Left kidney (tissue), 2 donors: ENCODE results near the gene ADAMTS8. TPM values are rescaled to one million over a fixed set of nuclear protein-coding genes. Genes with fewer than 3 reads are reported as not detected.

ENCODE experiments used
- DNase-seq: peaks from one replicate; pipeline ENCODE4 v3.0.0-alpha.2; 2013
- polyA plus RNA-seq: library from polyadenylated mRNA; unstranded; fragments of 120-200 nt; gene quantifications from one replicate; pipeline ENCODE4 v1.2.1, GENCODE V29; 2013; ENCODE audit not compliant: insufficient read length

The ADAMTS8 gene
- polyA plus RNA-seq, 1 donor, result 2.5 TPM

DNA sequence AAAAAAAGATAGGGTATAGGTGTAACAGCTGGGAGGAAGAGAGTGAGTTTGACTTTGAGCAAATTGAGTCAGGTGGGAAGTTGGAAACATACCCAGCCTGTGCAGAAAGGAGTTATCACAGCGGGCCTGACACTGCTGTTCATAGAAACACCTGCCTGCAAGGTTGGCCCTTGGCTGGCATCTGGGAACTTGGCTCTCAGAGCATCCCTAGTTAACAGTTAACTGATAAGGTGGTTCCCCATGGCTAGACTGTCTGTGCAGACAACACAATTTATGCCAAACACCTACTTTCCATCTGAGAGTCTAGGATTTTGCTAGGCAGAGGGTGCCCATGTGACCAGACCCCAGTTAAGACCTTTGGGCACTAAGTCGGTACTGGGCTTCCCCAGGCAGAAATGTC is 31.4 kb downstream of the ADAMTS8 start:
- no peak for DNase-seq

DNA sequence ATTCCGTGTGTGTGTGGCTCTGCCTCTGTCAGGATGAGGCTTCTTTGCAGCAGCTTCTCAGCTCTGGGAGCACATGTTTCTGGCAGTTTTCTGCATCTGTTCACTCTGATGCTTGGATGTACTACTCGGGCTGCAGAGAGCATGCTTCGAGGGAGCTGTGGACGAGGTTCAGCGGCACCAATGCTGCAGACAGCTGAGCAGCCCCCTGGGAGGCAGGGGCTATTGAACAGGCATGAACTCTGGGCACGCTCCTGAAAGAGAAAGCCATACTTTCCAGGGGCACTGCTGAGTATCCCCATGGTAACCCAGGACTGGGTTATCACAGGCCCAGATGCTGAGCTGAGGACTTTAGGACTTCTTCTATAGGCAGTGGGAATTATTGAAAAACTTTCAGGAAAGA is 33.8 kb downstream of the ADAMTS8 start:
- DNase-seq, result no peak

DNA sequence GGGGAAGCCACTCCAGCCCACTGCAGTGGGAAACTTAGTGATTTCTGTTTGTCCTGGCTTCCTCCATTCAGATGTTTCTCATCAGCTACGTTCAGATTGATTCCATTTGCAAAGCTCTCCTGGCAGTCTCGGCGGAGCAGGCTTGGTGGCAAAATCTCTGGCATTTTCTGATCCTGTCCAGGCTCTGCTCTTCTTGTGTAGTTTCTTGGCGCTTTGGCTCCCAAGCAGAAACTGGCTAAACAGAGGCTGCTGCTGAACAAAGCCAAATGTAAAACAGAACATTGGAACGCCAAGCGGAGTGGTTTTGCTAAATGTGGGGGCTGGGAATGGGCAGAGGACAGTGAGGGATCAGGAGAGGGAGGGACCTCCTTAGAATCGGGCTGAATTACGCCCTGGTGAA is 36.7 kb downstream of the ADAMTS8 start:
- DNase-seq, result no peak

DNA sequence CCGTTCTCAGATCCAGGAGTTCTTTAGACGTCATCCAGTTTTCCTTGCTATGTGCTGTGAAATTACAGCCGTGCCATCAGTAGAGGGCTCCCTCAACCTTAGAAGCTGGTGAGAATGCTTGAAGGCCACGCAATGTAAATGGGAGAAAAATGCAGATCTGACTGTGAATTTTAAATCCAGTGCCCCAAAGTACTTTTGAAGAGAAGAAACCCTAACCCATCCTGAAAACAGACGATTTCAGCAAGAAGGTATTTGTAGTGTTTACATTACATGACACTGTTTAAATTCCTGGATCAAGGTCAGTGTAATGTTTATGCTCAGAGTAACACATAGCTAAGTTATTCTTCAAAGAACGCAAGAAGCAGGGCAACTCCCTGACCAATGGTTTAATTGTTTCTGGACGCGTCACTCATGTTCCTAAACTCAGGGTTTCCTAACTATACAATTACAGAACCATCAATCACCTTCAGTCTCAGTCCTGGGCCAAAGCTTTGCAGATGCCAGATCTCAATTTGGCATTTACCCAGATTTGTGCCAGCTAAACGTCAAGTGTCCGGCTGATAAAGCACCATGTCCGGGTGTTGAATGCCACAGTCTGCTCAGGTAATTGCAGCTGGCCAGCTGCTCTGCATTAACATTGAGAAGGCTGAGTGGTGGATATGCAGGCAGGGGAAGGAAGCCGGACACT is 38.2 kb downstream of the ADAMTS8 start:
- DNase-seq, result peak; percentile 61

DNA sequence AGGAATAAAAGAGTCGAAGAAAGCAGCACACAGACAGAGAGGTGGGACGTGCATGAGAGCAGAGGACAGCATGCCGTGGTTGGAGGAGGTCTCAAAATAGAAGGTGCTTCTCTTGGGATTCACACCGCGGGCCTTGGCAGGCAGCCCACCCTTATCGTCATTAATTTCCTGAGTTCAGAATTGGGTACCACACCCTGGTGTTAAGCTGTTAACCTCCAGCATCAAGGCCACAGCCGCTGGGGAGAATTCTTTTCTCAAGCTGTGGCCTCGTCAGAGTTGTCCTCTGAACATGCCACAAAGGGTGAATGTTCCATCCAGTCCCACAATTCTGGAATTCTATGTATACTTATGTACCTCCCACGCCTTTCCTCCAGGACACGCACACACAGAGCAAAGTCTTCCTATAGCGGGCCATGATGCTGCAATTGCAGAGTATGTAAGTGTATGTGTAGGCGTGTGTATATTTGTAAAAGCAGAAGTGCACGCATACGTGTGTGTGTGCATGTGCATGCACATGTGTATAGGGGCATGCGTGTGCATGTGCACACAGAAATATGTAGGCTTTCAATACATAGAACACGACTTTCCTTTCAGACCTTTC is 39.0 kb downstream of the ADAMTS8 start:
- no peak for DNase-seq

DNA sequence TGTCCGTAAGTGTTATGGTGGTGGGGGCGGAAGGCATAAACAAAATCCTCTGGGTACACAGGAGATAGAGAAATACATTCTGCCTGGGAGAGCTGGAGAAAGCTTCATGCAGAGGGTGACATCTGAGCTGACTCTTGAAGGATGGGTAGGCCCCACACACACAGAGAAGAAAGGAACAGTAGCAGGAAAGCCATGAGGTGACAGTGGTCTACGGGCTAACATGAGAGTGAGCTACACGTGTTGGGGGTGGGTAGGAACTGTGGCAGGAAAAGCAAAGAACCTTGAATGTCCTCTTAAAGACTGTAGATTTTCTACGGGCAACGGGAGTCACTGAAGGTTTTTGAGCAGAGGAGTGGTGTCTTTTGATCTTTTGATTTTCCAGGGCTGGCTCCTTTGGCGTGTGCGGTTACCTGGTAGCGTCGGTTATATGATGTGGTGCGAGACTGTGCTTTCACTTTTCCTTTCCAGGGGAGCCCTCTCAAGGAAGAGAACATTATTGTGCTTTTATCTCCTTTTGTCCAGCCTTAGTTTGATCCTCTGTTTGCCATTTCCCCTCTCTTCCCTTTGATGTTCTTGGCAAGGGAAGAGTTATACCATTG is 39.7 kb downstream of the ADAMTS8 start:
- no peak for DNase-seq

DNA sequence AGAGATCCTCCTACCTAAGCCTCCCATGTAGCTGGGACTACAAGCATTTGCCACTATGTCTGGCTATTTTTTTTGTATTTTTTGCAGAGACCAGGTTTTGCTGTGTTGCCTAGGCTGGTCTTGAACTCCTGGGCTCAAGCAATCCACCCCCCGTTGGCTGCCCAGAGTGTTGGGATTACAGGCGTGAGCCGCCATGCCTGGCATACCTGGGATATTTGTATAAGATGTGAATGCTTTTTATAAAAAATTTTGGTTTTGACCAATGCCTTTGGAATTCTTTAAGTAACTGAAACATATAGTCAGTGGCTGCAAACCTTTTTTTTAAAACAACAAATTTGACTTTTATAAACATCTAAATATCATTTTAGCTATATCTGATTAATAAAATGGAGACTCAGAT is 42.4 kb downstream of the ADAMTS8 start:
- no peak for DNase-seq

DNA sequence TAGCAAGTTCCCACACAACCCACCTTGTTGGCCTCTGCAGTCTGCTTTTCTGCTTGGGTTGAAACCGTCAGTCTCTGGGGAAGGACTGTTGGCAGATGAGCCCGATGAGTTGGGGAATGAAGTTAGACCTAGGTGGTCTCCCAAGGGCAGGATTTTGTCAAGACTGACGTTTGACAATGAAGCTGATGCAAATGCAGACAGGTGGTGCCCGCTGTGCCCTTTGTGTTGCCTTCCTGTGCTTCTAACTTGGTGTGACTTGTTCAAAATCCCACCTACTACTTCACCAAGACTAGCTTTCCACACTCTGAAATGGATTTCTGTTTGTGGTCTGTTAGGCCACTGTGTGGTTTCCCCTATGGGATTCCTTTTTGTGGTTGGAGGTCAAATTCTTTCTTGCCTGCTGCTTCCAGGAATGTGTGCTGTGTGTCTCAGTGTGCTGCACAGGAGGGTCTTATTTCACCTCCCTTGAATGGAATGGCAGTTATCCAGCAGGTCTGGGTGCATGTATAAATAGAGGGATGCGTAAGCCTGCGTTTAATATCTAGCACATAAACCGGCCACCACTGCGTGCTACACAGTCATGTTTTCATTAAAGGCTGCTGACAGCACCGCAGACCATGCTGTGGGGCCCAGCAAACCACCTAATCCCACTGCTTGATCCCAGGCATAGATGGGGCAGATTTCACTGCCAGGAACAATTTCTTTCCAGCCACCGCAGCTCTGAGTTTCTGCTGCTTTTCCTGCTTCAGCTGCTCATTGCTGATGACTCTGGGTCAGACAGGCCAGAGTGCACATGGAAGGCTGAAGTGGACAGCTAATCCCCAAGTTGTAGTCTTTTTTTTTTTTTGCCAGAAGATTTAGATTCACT is 44.8 kb downstream of the ADAMTS8 start:
- DNase-seq, result peak; percentile 64

DNA sequence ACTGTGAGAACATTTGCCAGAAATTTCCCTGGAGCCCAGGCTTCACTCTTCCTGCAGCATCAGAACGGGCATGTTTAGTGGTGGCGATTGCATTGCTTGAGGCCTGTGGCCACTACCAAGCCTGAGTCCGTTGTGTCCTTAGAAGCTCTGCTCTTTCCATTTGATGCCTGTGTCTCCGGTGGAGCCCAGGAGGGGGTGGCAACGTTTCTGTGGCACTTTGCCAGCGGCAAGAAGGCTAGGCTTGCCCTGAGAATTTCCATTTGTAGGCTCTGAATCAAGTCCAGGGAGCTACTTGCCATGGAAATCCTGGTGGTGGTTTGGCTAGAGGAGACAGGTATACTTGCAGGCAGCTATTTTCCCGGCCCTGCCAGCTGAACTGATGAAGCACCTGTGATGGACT is 47.1 kb downstream of the ADAMTS8 start:
- DNase-seq, result no peak

DNA sequence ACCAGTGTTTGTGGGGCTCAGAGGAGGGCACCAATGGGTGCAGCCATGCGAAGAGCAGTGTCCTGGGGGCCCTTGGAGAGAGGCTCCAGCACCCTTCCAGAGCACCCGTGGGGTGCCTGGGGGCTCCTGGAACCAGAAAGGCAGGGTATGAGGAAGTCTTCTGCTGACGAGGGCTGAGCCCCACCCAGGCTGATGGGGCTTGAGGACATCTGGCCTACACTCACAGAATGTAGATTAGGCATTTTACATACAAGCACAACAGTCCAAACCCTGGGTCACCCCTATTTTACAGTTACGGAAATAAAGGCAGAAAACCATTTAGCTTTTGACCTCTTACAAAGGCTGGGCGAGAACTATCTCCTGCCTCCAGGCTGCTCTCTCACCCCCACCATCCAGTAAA is 47.6 kb downstream of the ADAMTS8 start:
- DNase-seq, result no peak

DNA sequence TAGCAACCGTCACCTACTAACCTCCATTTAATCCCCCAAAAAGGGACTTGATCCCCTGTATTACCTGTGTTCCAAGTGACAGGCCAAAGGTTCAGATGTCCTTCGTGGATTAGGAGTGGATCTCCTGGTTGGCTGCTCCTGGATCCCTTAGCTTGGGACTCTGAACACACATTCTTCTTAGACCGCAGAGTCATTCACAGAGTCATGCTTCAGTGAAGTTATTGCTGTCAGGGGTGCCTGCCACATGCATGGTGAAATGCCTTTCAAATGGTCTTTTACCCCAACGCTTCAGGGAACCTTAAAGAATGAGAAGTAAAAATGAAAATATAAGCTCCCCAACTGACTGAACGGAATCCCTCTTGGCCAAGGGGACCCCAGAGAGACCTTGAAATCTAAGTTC is 49.1 kb downstream of the ADAMTS8 start:
- DNase-seq, result no peak

DNA sequence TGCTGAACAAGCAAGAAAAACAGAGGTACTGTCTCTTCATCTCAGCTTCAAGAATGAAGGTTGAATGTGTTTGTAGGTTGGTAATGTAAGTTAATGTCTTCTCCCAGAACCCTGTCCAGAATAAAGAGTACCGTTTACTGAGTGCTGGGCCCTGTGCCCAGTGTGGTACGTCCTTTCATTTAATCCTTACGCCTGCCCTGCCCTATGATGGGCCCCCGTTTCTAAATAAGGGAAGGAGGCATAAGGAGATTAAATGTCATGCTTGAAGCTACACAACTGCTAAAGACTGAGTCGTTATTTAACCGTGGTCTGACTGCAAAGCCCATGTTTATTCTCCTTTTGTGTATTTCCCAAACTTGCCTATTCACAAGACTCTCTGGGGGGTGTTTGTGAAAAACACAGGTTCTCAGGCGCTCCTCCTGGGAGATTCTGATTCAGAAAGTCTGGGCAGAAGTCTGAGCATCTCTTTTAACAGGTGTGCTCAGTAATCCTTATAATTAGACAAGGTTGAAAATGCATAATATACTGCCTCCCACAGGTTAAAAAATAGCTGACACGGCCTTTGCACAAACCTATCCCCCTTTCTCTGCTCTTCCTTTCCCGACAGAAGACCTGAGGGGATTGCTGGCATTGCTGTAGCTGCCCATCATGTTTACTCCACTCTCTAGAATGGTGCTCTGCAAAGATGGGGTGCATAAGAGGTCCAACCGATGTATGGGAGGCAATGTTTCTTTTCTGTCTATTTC is 57.4 kb downstream of the ADAMTS8 start:
- no peak for DNase-seq

DNA sequence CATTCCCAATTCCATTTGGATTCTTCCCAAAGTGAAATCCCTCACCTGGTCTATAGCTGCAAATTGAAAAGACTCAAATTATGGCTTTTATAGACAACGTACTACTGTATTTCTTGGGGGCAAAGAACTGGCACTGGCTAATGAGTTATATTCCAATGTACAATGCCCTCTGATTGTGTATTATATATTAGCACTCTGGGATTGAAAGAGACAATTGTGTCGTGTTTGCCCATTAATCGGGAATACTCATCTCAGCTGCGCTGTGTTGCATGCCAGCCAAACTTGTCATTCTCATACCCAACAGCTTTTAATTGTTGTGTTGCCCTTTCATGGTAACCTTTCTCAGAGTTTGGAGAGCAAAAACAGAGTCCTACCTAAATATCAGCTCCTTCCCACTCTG is 58.7 kb downstream of the ADAMTS8 start:
- DNase-seq, result no peak

DNA sequence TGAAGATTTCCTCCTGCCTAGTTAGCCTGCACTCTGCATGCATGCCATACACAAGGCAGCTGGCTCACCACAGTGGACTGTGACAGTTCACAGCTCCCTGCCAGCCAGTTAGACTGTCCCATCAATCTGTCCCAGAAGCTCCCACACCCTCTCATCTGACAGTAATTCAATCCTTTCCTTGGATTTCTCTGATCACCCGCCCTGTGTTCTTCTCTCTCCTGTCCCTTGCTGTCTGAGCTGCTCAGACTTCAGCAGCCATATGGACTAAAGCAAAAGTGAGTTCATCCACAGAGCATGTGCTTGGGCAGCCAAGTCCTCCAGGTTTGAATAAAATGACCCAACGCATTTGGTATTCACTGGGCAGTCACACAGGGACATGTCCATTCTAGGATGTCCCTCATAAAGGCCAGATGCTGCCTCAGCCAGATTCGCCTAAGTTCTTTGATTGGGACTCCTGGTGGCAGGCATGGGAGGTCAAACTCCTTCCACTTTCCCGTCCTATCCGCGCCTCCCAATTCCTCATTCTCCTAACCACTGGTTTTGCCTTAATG is 59.2 kb downstream of the ADAMTS8 start:
- peak; percentile 78 for DNase-seq

DNA sequence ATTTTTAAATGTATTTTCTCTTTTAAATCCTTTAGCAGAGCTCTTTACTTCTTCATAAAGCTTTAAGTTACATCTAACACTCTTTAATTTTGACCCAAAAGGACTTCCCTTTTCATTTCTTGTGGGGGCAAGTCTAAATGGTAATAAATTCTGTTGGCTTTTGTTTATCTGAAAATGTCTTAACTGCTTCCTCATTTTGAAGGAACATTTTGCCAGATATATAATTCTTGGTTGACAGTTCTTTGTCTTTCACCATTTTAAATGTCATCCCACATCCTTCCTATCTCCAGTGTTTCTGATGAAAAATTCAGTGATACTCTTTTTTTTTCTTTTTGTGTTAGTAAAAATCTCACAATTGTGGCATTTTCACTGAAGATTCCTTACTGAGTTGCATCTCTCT is 69.0 kb downstream of the ADAMTS8 start:
- no peak for DNase-seq

DNA sequence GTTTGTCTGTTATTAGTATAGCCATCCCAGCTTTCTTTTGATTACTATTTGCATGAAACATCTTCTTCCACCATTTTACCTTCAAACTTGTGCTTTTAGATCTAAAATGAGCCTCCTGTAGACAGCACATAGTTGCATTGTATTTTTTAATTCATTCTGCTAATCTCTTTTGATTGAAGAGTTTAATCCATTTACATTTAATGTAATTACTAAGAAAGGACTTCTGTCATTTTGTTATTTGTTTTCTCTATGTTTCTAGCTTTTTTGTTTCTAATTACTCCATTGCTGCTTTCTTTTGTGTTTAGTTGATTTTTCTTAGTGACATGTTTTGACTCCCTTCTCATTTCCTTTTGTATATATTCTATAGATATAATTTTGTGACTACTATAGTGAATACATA is 70.0 kb downstream of the ADAMTS8 start:
- DNase-seq, result no peak

Other genes with a start within 250 kb of the ADAMTS8 start
- 72.0 TPM for gene ZBTB44, start 113.7 kb downstream of the ADAMTS8 start, polyA plus RNA-seq
- 54.1 TPM for gene ADAMTS15, start 20.0 kb upstream of the ADAMTS8 start, polyA plus RNA-seq